Measurements from ENCODE around the gene RBM7.

Gene RBM7

GRCh38 chr11:114396916-114397315 lies 3.5 kb upstream of the RBM7 start:
- DNase-seq (ENCODE audit: low read depth in 2 of 2), result no peak

- no peak for DNase-seq (ENCODE audit: low read depth in 2 of 2)
These were observed 3.0 kb upstream of the RBM7 start for GRCh38 chr11:114397349-114397982.

GRCh38 chr11:114398303-114398920 lies 2.1 kb upstream of the RBM7 start:
- no peak for DNase-seq (ENCODE audit: low read depth in 2 of 2)

- no peak for DNase-seq (ENCODE audit: low read depth in 2 of 2)
These were observed 813 bp upstream of the RBM7 start for GRCh38 chr11:114399490-114400215.

GRCh38 chr11:114400915-114401223 lies 403 bp downstream of the RBM7 start:
- no peak for DNase-seq (ENCODE audit: low read depth in 2 of 2)

GRCh38 chr11:114401311-114401710 lies 845 bp downstream of the RBM7 start:
- no peak for DNase-seq (ENCODE audit: low read depth in 2 of 2)

GRCh38 chr11:114412946-114413345 lies 12.5 kb downstream of the RBM7 start:
- DNase-seq (ENCODE audit: low read depth in 2 of 2), result no peak

GRCh38 chr11:114413958-114414357 lies 13.5 kb downstream of the RBM7 start:
- no peak for DNase-seq (ENCODE audit: low read depth in 2 of 2)

- no peak for DNase-seq (ENCODE audit: low read depth in 2 of 2)
These were observed 16.0 kb downstream of the RBM7 start for GRCh38 chr11:114416441-114416961.

GRCh38 chr11:114426280-114426679 lies 25.8 kb downstream of the RBM7 start:
- DNase-seq (ENCODE audit: low read depth in 2 of 2), result no peak

GRCh38 chr11:114430290-114430689 lies 29.8 kb downstream of the RBM7 start:
- DNase-seq (ENCODE audit: low read depth in 2 of 2), result no peak

- no peak for DNase-seq (ENCODE audit: low read depth in 2 of 2)
These were observed 32.4 kb downstream of the RBM7 start for GRCh38 chr11:114432893-114433292.

GRCh38 chr11:114433376-114433775 lies 32.9 kb downstream of the RBM7 start:
- DNase-seq (ENCODE audit: low read depth in 2 of 2), result no peak

- DNase-seq (ENCODE audit: low read depth in 2 of 2), result no peak
These were observed 37.8 kb downstream of the RBM7 start for GRCh38 chr11:114438303-114438702.

- peak; percentile 80 to 83 for DNase-seq (ENCODE audit: low read depth in 2 of 2)
These were observed 39.0 kb downstream of the RBM7 start, which contains the start of gene REXO2 for GRCh38 chr11:114439229-114440120. REXO2 (plus strand) TSS chr11:114439467; CDS start chr11:114439529, 62 bp downstream.

- no peak for DNase-seq (ENCODE audit: low read depth in 2 of 2)
These were observed 39.8 kb downstream of the RBM7 start for GRCh38 chr11:114440121-114440860.

- DNase-seq (ENCODE audit: low read depth in 2 of 2), result no peak
These were observed 40.7 kb downstream of the RBM7 start for GRCh38 chr11:114440971-114441763.

GRCh38 chr11:114441921-114442320 lies 41.5 kb downstream of the RBM7 start:
- no peak for DNase-seq (ENCODE audit: low read depth in 2 of 2)

- DNase-seq (ENCODE audit: low read depth in 2 of 2), result no peak
These were observed 42.1 kb downstream of the RBM7 start for GRCh38 chr11:114442536-114442935.

GRCh38 chr11:114447444-114447843 lies 47.0 kb downstream of the RBM7 start:
- no peak for DNase-seq (ENCODE audit: low read depth in 2 of 2)
